Vagina (tissue), 2 donors: Measurements from ENCODE around the gene C17orf100.

Source experiments
- POLR2A ChIP-seq, 2 donors: fragments of 450-650 bp; IDR thresholded peaks; one replicate each; pipeline ENCODE4 v1.6.1; 2017; ENCODE audit warnings: antibody characterized with exemption in 2 of 2, mild to moderate bottlenecking in 2 of 2, moderate library complexity in 2 of 2
- TF ChIP-seq, protein P1 (sequence below), 3 experiments: fragments of 450-650 bp in 2 of 3; fragments of 200-600 bp in 1 of 3; sonication (generic) in 1 of 3; IDR thresholded peaks; one replicate each; pipeline ENCODE4 v1.5.1; 2017 to 2019; ENCODE audit warnings: antibody characterized with exemption in 3 of 3, mild to moderate bottlenecking in 2 of 3, moderate library complexity in 2 of 3

DNA sequence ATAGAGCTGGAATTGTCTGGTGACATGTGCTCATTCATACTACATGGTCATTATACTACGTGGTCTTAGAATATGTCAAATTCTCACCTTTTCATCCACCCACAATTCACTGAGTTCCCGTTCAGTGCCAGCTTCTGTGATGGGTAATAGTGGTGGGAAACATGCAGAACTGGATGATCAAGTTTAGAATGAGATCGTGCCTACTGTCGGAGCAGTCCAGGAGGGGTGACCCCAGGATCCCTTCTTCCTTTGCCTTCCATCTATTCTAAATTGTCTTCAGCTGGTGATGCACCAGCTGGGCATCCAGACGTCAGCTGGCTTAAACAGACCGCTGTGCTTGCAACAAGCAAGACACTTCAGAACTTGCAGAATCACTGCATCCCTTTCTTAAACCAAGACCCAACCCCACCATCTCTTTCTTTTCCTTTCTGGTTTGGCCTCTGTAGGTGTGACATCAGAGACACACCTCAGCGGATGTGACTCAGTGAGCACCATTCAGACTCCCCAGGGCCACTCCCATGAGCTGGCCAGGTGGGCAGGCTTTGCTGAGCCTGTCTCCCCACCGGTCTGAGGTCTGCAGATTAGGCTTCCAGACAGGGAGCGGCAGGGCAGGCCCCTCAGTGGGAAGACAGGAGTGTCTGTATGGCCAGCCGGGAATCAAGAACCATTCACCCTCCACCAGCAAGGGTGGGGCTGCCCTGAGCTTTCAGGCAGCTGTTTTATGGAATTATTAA, 18.1 kb downstream of the C17orf100 start:
- TF ChIP-seq POLR2A (IDR thresholded peaks at IDR 0.05): no peak
- TF ChIP-seq, protein P1, sequence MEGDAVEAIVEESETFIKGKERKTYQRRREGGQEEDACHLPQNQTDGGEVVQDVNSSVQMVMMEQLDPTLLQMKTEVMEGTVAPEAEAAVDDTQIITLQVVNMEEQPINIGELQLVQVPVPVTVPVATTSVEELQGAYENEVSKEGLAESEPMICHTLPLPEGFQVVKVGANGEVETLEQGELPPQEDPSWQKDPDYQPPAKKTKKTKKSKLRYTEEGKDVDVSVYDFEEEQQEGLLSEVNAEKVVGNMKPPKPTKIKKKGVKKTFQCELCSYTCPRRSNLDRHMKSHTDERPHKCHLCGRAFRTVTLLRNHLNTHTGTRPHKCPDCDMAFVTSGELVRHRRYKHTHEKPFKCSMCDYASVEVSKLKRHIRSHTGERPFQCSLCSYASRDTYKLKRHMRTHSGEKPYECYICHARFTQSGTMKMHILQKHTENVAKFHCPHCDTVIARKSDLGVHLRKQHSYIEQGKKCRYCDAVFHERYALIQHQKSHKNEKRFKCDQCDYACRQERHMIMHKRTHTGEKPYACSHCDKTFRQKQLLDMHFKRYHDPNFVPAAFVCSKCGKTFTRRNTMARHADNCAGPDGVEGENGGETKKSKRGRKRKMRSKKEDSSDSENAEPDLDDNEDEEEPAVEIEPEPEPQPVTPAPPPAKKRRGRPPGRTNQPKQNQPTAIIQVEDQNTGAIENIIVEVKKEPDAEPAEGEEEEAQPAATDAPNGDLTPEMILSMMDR (IDR thresholded peaks at IDR 0.05): no peak
